ENCODE results near the gene NECTIN3. TPM values are rescaled to one million over a fixed set of nuclear protein-coding genes. Genes with fewer than 3 reads are reported as not detected.

NECTIN3 gene
- total and polyA plus RNA-seq, 2 donors (not counting 1 experiment from before 2014, with no cell fraction given): 0.19 to 1.9 TPM

- no peaks in the 10 kb centered on the region for H3K36me3 ChIP-seq (replicated peaks in 1 of 2; ENCODE audit: control extremely low read depth in 1 of 2, control insufficient read depth in 1 of 2, extremely low read depth in 1 of 2, insufficient read depth in 2 of 2, low read length in 1 of 2)
- no peak overlapping the region for H3K27ac ChIP-seq (ENCODE audit: low read length in 2 of 2)
- ATAC-seq (ENCODE audit: low read depth) (no peak), DNase-seq (no peak)
- intact Hi-C loops (cut with micrococcal nuclease): no loop called here
- H3K4me3 ChIP-seq (ENCODE audit: control extremely low read depth in 1 of 5, extremely low read depth in 1 of 5, insufficient read depth in 1 of 5, low read depth in 2 of 5, low read length in 4 of 5): no peak overlapping the region
- H3K9me3 ChIP-seq (ENCODE audit: control extremely low read depth in 1 of 3, control insufficient read depth in 2 of 3, insufficient read depth in 1 of 3, low read length in 2 of 3): no peaks in the 10 kb centered on the region
- no peaks in the 10 kb centered on the region for H3K4me1 ChIP-seq (ENCODE audit: control insufficient read depth in 2 of 2, insufficient read depth in 2 of 2, low read length in 2 of 2)
- Mint-ChIP-seq H3K27ac (no peak overlapping the region), H3K4me3 (no peak overlapping the region), H3K9me3 (ENCODE audit: insufficient read depth) (no peaks in the 10 kb centered on the region), H3K4me1 (no peaks in the 10 kb centered on the region), H3K27me3 (peaks cover 5% of the 10 kb centered on the region)
- H3K9ac ChIP-seq (ENCODE audit: low read length): no peak overlapping the region
- TF ChIP-seq CTCF (IDR thresholded peaks at IDR 0.05) (no peak), EZH2 (IDR thresholded peaks at IDR 0.05; ENCODE audit: borderline replicate concordance, insufficient read depth, low read depth, low read length, poor library complexity, severe bottlenecking) (no peak)
- H3K79me2 ChIP-seq (ENCODE audit: control insufficient read depth, insufficient read depth, low read length): no peaks in the 10 kb centered on the region
- ChIA-PET CTCF (no interaction called here), POLR2A (no interaction called here)
- no peaks in the 10 kb centered on the region for H4K20me1 ChIP-seq (ENCODE audit: control insufficient read depth, insufficient read depth, low read length, poor library complexity, severe bottlenecking)
- no peak overlapping the region for H2AFZ ChIP-seq (ENCODE audit: insufficient read depth, low read depth, low read length, poor library complexity, severe bottlenecking)
- H3K4me2 ChIP-seq (replicated peaks; ENCODE audit: low read depth, low read length, poor library complexity, severe bottlenecking): no peak overlapping the region
- H3K27me3 ChIP-seq (replicated peaks in 1 of 4; ENCODE audit: control extremely low read depth in 1 of 4, control insufficient read depth in 3 of 4, insufficient read depth in 4 of 4, low read length in 3 of 4): no peaks in the 10 kb centered on the region
Measured at GRCh38 chr3:111128884-111129283, 57.3 kb downstream of the NECTIN3 start.

- Mint-ChIP-seq H3K9me3 (ENCODE audit: insufficient read depth) (no peaks in the 10 kb centered on the region), H3K4me3 (no peak overlapping the region), H3K27me3 (peaks cover 5% of the 10 kb centered on the region), H3K4me1 (no peaks in the 10 kb centered on the region), H3K27ac (no peak overlapping the region)
- ChIA-PET CTCF (no interaction called here), POLR2A (no interaction called here)
- no CpG with 5 or more reads among the region's 1 CpG for WGBS (ENCODE audit: insufficient coverage)
- Histone ChIP-seq H3K36me3 (replicated peaks in 1 of 2; ENCODE audit: control extremely low read depth in 1 of 2, control insufficient read depth in 1 of 2, extremely low read depth in 1 of 2, insufficient read depth in 2 of 2, low read length in 1 of 2) (no peaks in the 10 kb centered on the region), H3K9ac (ENCODE audit: low read length) (no peak overlapping the region), H3K4me3 (ENCODE audit: control extremely low read depth in 1 of 5, extremely low read depth in 1 of 5, insufficient read depth in 1 of 5, low read depth in 2 of 5, low read length in 4 of 5) (no peak overlapping the region), H3K9me3 (ENCODE audit: control extremely low read depth in 1 of 3, control insufficient read depth in 2 of 3, insufficient read depth in 1 of 3, low read length in 2 of 3) (no peaks in the 10 kb centered on the region), H2AFZ (ENCODE audit: insufficient read depth, low read depth, low read length, poor library complexity, severe bottlenecking) (no peak overlapping the region), H3K4me2 (replicated peaks; ENCODE audit: low read depth, low read length, poor library complexity, severe bottlenecking) (no peak overlapping the region), H3K79me2 (ENCODE audit: control insufficient read depth, insufficient read depth, low read length) (no peaks in the 10 kb centered on the region), H3K4me1 (ENCODE audit: control insufficient read depth in 2 of 2, insufficient read depth in 2 of 2, low read length in 2 of 2) (no peaks in the 10 kb centered on the region), H3K27ac (ENCODE audit: low read length in 2 of 2) (no peak overlapping the region), H3K27me3 (replicated peaks in 1 of 4; ENCODE audit: control extremely low read depth in 1 of 4, control insufficient read depth in 3 of 4, insufficient read depth in 4 of 4, low read length in 3 of 4) (no peaks in the 10 kb centered on the region), H4K20me1 (ENCODE audit: control insufficient read depth, insufficient read depth, low read length, poor library complexity, severe bottlenecking) (no peaks in the 10 kb centered on the region)
- no peak for TF ChIP-seq CTCF (IDR thresholded peaks at IDR 0.05)
- TF ChIP-seq EZH2 (IDR thresholded peaks at IDR 0.05; ENCODE audit: borderline replicate concordance, insufficient read depth, low read depth, low read length, poor library complexity, severe bottlenecking): no peak
- ATAC-seq (ENCODE audit: low read depth) (no peak), DNase-seq (no peak)
- intact Hi-C loops (cut with micrococcal nuclease): no loop called here
Measured at GRCh38 chr3:111130827-111131226, 59.2 kb downstream of the NECTIN3 start.
